ENCODE results near the gene TMEM53. TPM values are rescaled to one million over a fixed set of nuclear protein-coding genes. Genes with fewer than 3 reads are reported as not detected.

The TMEM53 gene
- total and polyA plus RNA-seq, 4 experiments from 2014 or later, result 1.7 to 5.7 (median 2.9) TPM

DNA sequence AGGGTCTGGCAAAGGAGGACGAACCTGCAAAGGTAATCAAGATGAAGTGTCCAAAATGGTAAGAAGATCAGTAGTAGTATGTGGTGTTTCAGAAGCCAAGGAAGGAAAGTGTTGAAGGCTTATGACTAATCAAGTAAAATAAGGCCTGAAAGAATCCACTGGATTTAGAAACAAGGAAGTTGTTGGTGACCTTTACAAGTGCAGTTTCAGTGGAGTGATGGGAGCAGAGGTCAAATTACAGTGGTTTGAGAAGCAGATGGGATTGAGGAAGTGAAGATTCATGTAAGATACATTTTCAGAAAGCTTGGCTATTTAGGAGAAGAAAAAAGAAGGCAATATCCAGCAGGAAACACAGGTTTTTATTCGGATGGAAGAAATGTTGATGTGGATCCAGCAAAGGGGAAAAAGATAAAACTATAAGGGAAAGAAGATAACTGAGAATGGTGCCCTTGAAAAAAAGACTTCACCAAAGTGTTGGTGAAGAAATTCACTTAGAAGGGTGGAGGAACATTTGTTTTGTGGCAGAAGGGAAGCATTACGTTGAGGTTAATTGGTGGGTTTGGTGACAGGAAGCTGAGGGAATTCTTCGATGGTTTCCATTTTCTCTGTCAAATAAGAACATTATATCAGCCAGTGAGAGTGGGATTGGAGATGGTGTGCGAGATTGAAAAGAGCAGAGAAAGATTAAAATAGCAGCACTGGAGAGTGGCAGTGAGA is 2.4 kb upstream of the TMEM53 start:
- Mint-ChIP-seq H3K27me3 (no peaks in the 10 kb centered on the region), H3K36me3 (peaks cover 2 to 3% of the 10 kb centered on the region in 2 donors), H3K27ac (no peak overlapping the region), H3K9me3 (no peaks in the 10 kb centered on the region), H3K4me3 (no peak overlapping the region), H3K4me1 (peaks cover 11 to 31% (median 22%) of the 10 kb centered on the region in 4 donors)
- ChIA-PET CTCF (ENCODE audit: partially characterized antibody) (interaction anchor here (1.9 to 3.5 kb wide), 2 partner anchors 12 to 25 kb away, joined by 7 to 16 read pairs; no protein-coding TSS in a partner anchor), POLR2A (ENCODE audit: partially characterized antibody) (interaction anchor here (1.2 to 5.0 kb wide), 3 partner anchors 42 to 98 kb away, joined by 3 to 64 read pairs (median 5); partner anchors contain the start of gene RPS8)
- Histone ChIP-seq H3K9me3 (ENCODE audit: control insufficient read depth in 1 of 2, low read length in 2 of 2) (no peaks in the 10 kb centered on the region), H3K4me1 (ENCODE audit: insufficient read depth, low read length) (peaks cover 25% of the 10 kb centered on the region), H3K27me3 (ENCODE audit: insufficient read depth, low read length) (no peaks in the 10 kb centered on the region), H3K36me3 (ENCODE audit: insufficient read depth, low read length) (no peaks in the 10 kb centered on the region), H3K27ac (ENCODE audit: low read depth, low read length) (no peak overlapping the region), H3K4me3 (ENCODE audit: low read length in 2 of 2) (no peak overlapping the region)
- intact Hi-C loops (cut with micrococcal nuclease), result no loop called here
- no peak for DNase-seq

DNA sequence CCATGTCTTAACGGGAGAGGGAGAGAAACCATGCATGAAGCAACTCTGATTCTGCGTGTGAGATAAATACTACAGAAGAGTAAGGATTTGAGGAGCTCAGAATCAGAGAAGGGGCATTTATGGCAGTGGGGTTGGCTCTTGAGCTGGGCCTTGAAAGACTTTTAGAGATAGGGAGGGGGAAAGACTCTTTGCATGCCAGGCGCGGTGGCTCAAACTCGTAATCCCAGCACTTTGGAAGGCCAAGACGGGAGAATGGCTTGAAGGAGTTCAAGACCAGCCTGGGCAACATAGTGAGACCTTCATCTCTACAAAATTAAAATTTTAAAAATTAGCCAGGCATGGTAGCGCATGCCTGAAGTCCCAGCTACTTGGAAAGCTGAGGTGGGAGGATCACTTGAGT is 905 bp upstream of the TMEM53 start:
- H3K4me1 ChIP-seq (ENCODE audit: insufficient read depth, low read length), result peaks cover 25% of the 10 kb centered on the region
- H3K9me3 ChIP-seq (ENCODE audit: control insufficient read depth in 1 of 2, low read length in 2 of 2), result no peaks in the 10 kb centered on the region
- H3K4me3 ChIP-seq (ENCODE audit: low read length in 2 of 2), result no peak overlapping the region
- H3K27ac Mint-ChIP-seq, result peak overlapping the region; percentile 87 to 94 (median 93)
- peaks cover 11 to 31% (median 23%) of the 10 kb centered on the region in 4 donors for H3K4me1 Mint-ChIP-seq
- no peak overlapping the region for H3K27ac ChIP-seq (ENCODE audit: low read depth, low read length)
- no peak for DNase-seq
- CTCF ChIA-PET (ENCODE audit: partially characterized antibody), result interaction anchor here (0.9 to 3.5 kb wide), 4 partner anchors 10 to 628 kb away, joined by 3 to 16 read pairs (median 5); no protein-coding TSS in a partner anchor
- POLR2A ChIA-PET (ENCODE audit: partially characterized antibody), result interaction anchor here (0.9 to 5.0 kb wide), 7 partner anchors 21 to 1013 kb away, joined by 3 to 64 read pairs (median 12); partner anchors contain the start of gene RNU5D-1
- H3K4me3 Mint-ChIP-seq, result peak overlapping the region in 6 of 8 donors; percentile 89 to 95 (median 90)
- peaks cover 2 to 3% of the 10 kb centered on the region in 2 donors for H3K36me3 Mint-ChIP-seq
- no peaks in the 10 kb centered on the region for H3K27me3 Mint-ChIP-seq
- no peaks in the 10 kb centered on the region for H3K36me3 ChIP-seq (ENCODE audit: insufficient read depth, low read length)
- intact Hi-C loops (cut with micrococcal nuclease), result loop anchor here (2.0 kb wide), 2 partner anchors 56 to 1012 kb away; partner anchors contain the start of genes GPBP1L1 and RNU5D-1
- no peaks in the 10 kb centered on the region for H3K9me3 Mint-ChIP-seq
- H3K27me3 ChIP-seq (ENCODE audit: insufficient read depth, low read length), result no peaks in the 10 kb centered on the region

DNA sequence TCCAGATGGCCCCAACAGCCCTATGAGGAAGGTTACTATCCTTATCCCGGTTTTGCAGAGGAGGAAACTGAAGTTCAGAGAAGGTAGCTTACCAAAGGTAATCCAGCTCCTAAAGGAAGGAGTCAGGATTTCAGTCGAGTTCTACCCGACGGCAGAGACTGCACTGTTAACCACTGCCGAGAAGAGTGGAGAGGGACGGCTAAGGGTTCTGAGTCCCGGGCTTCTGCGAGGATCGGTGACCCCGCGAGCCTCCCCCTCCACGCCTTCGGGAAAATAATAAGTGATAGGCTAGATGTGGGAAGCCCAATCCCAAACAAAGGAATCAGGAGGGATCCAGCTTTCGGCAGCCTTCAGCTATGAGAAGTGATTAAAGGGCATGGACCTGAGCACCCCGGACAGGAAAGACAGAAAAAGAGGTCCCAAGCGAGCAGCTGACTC is 587 bp downstream of the TMEM53 start:
- H3K9me3 Mint-ChIP-seq, result no peaks in the 10 kb centered on the region
- peak in 1 of 5 donors; percentile 10 for DNase-seq
- Histone ChIP-seq H3K4me1 (ENCODE audit: insufficient read depth, low read length) (peaks cover 25% of the 10 kb centered on the region), H3K27me3 (ENCODE audit: insufficient read depth, low read length) (no peaks in the 10 kb centered on the region), H3K27ac (ENCODE audit: low read depth, low read length) (peak overlapping the region; percentile 74), H3K4me3 (ENCODE audit: low read length in 2 of 2) (peak overlapping the region; percentile 62 to 95), H3K9me3 (ENCODE audit: control insufficient read depth in 1 of 2, low read length in 2 of 2) (no peaks in the 10 kb centered on the region), H3K36me3 (ENCODE audit: insufficient read depth, low read length) (no peaks in the 10 kb centered on the region)
- peak overlapping the region; percentile 89 to 95 (median 90) for H3K4me3 Mint-ChIP-seq
- peak overlapping the region; percentile 84 to 94 (median 92) for H3K27ac Mint-ChIP-seq
- H3K27me3 Mint-ChIP-seq, result no peaks in the 10 kb centered on the region
- ChIA-PET CTCF (ENCODE audit: partially characterized antibody) (interaction anchor here (0.7 to 3.5 kb wide), 9 partner anchors 9 to 102 kb away, joined by 3 to 16 read pairs (median 3); partner anchors contain the start of gene RNU5D-1), POLR2A (ENCODE audit: partially characterized antibody) (interaction anchor here (0.6 to 5.0 kb wide), 21 partner anchors 10 to 1015 kb away, joined by 3 to 64 read pairs (median 3); partner anchors contain the start of genes DMAP1, MUTYH, PLK3 and PRDX1)
- peaks cover 0 to 3% of the 10 kb centered on the region in 2 donors for H3K36me3 Mint-ChIP-seq
- H3K4me1 Mint-ChIP-seq, result peaks cover 11 to 31% (median 23%) of the 10 kb centered on the region in 4 donors
- intact Hi-C loops (cut with micrococcal nuclease), result loop anchor here (1.0 to 2.0 kb wide), 5 partner anchors 41 to 1013 kb away; partner anchors contain the start of genes EIF2B3, ERI3, GPBP1L1 and RNU5D-1

DNA sequence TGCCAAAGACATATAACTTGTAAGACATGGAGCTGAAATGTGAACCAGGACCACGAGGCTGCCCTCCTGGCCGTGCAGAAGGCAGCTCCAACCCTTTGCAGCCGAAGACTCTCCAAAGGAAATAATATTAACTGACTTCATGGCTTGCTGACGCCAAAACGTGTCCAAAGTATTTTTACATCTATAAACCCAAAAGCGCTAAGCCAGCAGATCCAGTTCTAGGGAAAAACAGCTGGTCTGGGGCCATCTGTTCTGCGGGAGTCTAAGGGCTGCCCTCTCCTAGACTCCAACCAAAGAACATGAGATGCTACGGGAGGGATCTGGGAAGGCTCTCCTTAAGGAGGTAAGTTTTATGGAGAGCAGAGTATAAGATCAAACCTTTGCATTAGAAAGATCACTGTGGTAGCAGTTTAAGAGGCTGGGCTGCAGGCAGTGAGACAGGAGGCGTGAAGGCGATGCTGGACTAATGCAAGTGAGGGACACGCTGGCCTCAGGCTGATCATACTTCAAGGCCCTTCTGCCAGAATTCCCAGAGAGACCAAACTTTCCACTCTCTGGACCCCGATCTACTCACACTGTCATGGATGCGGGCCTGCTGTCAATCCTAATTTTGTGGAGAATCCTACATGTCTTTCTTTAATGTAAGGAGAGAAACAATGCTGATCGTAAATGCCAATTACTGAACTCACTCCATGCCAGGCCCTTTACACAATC is 1.2 kb downstream of the TMEM53 start:
- no peaks in the 10 kb centered on the region for H3K9me3 Mint-ChIP-seq
- Histone ChIP-seq H3K27me3 (ENCODE audit: insufficient read depth, low read length) (no peaks in the 10 kb centered on the region), H3K36me3 (ENCODE audit: insufficient read depth, low read length) (no peaks in the 10 kb centered on the region), H3K9me3 (ENCODE audit: control insufficient read depth in 1 of 2, low read length in 2 of 2) (no peaks in the 10 kb centered on the region), H3K4me3 (ENCODE audit: low read length in 2 of 2) (peak overlapping the region; percentile 62 to 95), H3K4me1 (ENCODE audit: insufficient read depth, low read length) (peaks cover 25% of the 10 kb centered on the region), H3K27ac (ENCODE audit: low read depth, low read length) (peak overlapping the region; percentile 74)
- ChIA-PET POLR2A (ENCODE audit: partially characterized antibody) (interaction anchor here (0.8 to 5.0 kb wide), 12 partner anchors 9 to 848 kb away, joined by 3 to 64 read pairs (median 9); partner anchors contain the start of genes DMAP1, PRDX1 and RNU5D-1), CTCF (ENCODE audit: partially characterized antibody) (interaction anchor here (0.7 to 2.5 kb wide), 5 partner anchors 9 to 58 kb away, joined by 3 to 14 read pairs (median 3); partner anchors contain the start of gene RNU5D-1)
- H3K27ac Mint-ChIP-seq, result peak overlapping the region; percentile 84 to 94 (median 92)
- H3K36me3 Mint-ChIP-seq, result peaks cover 0 to 3% of the 10 kb centered on the region in 2 donors
- intact Hi-C loops (cut with micrococcal nuclease), result no loop called here
- H3K27me3 Mint-ChIP-seq, result no peaks in the 10 kb centered on the region
- DNase-seq, result no peak
- peaks cover 11 to 31% (median 23%) of the 10 kb centered on the region in 4 donors for H3K4me1 Mint-ChIP-seq
- peak overlapping the region; percentile 89 to 95 (median 90) for H3K4me3 Mint-ChIP-seq

DNA sequence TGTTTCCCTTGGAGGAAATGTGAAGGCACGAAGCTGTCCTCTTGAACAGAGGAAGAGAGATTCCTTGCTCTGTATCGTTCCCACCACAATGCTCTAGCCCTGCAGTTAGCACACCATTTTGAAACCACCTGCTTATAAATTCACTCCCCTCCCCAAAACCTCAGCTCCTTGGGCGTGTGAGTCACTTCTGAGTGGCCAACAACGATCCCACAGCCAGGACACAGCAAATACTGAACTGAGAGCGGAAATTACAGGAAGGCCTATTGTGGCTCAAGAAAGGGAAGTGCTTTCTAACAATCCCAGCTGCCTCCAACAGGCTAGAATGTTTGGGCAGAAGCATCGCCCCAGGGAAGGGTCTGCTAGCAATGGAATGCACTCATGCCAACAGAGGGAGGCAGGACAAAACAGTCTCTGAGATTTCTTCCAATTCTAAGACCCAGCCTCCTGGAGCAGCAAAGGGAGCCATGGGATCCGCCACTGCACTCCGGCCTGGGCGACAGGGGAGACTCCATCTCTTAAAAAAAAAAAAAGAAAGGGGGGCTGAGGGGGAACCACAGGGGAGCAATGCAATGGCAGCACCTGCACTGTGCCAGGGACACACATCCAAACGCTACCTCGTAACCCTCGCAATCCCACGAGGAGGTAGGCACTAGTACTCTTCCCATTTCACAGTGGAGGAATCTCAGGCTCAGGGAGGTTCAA is 1.9 kb downstream of the TMEM53 start:
- peak overlapping the region in 4 of 7 donors; percentile 33 to 82 (median 49) for H3K27ac Mint-ChIP-seq
- Histone ChIP-seq H3K27ac (ENCODE audit: low read depth, low read length) (no peak overlapping the region), H3K9me3 (ENCODE audit: control insufficient read depth in 1 of 2, low read length in 2 of 2) (no peaks in the 10 kb centered on the region), H3K4me3 (ENCODE audit: low read length in 2 of 2) (no peak overlapping the region), H3K27me3 (ENCODE audit: insufficient read depth, low read length) (no peaks in the 10 kb centered on the region), H3K4me1 (ENCODE audit: insufficient read depth, low read length) (peaks cover 25% of the 10 kb centered on the region), H3K36me3 (ENCODE audit: insufficient read depth, low read length) (no peaks in the 10 kb centered on the region)
- ChIA-PET POLR2A (ENCODE audit: partially characterized antibody) (interaction anchor here (1.2 to 5.0 kb wide), 3 partner anchors 9 to 42 kb away, joined by 3 to 64 read pairs (median 15); no protein-coding TSS in a partner anchor), CTCF (ENCODE audit: partially characterized antibody) (interaction anchor here (1.6 to 2.5 kb wide), 2 partner anchors 20 to 24 kb away, joined by 3 to 14 read pairs; no protein-coding TSS in a partner anchor)
- H3K9me3 Mint-ChIP-seq, result no peaks in the 10 kb centered on the region
- no peaks in the 10 kb centered on the region for H3K27me3 Mint-ChIP-seq
- intact Hi-C loops (cut with micrococcal nuclease), result no loop called here
- no peak for DNase-seq
- peak overlapping the region; percentile 4 to 90 (median 44) for H3K4me3 Mint-ChIP-seq
- H3K4me1 Mint-ChIP-seq, result peaks cover 11 to 31% (median 23%) of the 10 kb centered on the region in 4 donors
- H3K36me3 Mint-ChIP-seq, result peaks cover 0 to 3% of the 10 kb centered on the region in 2 donors

DNA sequence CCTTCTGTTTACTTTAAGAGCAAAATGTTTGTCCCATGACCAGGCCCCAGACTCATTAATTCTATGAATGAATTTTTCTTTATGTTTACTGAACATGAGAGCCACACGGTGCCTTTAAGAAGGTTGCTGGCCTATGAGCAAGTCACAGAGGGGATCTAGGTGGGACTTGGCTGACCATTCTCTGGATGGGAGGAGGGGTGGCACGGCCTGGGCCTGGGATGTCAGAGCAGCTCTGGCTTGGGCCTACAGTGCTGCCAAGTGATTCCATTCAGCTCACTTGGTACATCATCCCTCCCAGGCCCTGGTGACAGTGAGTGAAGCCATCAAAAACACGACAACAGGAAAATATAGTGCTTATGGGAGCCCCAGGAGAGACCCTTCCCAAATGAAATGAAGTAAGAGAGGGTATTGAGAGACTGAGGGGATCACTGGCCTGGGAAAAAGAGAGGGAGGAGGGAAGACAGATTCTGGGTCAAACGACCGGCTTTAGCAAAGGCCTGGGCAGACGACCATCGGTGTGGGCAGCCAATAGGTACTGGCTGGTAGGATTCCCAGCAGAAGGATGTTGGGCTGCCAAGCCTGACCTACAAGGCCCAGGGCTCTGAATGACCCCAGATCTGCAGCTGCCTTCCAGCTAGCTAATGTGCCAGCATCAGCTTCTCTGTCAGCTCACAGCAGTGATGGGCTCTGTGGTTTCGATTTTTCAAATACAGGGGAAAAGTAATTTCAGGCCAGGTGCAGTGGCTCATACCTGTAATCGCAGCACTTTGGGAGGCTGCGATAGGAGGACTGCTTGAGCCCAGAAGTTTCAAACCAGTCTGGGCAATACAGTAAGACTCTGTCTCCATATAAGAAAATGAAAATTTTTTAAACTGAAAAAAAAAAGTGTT is 3.3 kb downstream of the TMEM53 start:
- intact Hi-C loops (cut with micrococcal nuclease), result no loop called here
- CTCF ChIA-PET (ENCODE audit: partially characterized antibody), result no interaction called here
- POLR2A ChIA-PET (ENCODE audit: partially characterized antibody), result no interaction called here
- Histone ChIP-seq H3K27ac (ENCODE audit: low read depth, low read length) (no peak overlapping the region), H3K36me3 (ENCODE audit: insufficient read depth, low read length) (no peaks in the 10 kb centered on the region), H3K27me3 (ENCODE audit: insufficient read depth, low read length) (no peaks in the 10 kb centered on the region), H3K4me3 (ENCODE audit: low read length in 2 of 2) (no peak overlapping the region), H3K4me1 (ENCODE audit: insufficient read depth, low read length) (peaks cover 20% of the 10 kb centered on the region), H3K9me3 (ENCODE audit: control insufficient read depth in 1 of 2, low read length in 2 of 2) (no peaks in the 10 kb centered on the region)
- no peaks in the 10 kb centered on the region for H3K9me3 Mint-ChIP-seq
- peaks cover 11 to 31% (median 23%) of the 10 kb centered on the region in 4 donors for H3K4me1 Mint-ChIP-seq
- no peaks in the 10 kb centered on the region for H3K27me3 Mint-ChIP-seq
- H3K4me3 Mint-ChIP-seq, result no peak overlapping the region
- peaks cover 0 to 3% of the 10 kb centered on the region in 2 donors for H3K36me3 Mint-ChIP-seq
- DNase-seq, result no peak
- H3K27ac Mint-ChIP-seq, result peak overlapping the region in 1 of 7 donors; percentile 47

Data from CD4-positive, alpha-beta memory T cell (primary cell).